Fibroblast of pulmonary artery (primary cell): ENCODE data around the gene YPEL5.
A peak's percentile ranks its signal among the peaks of the same experiment; 100 is the strongest.
"Not testable (repeated sequence)": the region's sequence is repeated elsewhere in the genome, so short reads cannot be mapped to it uniquely, and the experiment has no call there.

Source experiments
- DNase-seq: peaks from one replicate; pipeline ENCODE4 v3.0.0-alpha.2; 2010; ENCODE audit warnings: low read depth
- H3K4me3 ChIP-seq: replicated peaks from 2 replicates; pipeline ENCODE4 v1.5.1; 2011; ENCODE audit warnings: low read depth, mild to moderate bottlenecking, control low read depth, low read length, moderate library complexity
- CTCF ChIP-seq: IDR thresholded peaks from 2 replicates; pipeline ENCODE4 v1.5.1; 2011; ENCODE audit warnings: mild to moderate bottlenecking, control low read depth, low read length, inconsistent platforms; ENCODE audit errors: missing control alignments

YPEL5 gene

DNA sequence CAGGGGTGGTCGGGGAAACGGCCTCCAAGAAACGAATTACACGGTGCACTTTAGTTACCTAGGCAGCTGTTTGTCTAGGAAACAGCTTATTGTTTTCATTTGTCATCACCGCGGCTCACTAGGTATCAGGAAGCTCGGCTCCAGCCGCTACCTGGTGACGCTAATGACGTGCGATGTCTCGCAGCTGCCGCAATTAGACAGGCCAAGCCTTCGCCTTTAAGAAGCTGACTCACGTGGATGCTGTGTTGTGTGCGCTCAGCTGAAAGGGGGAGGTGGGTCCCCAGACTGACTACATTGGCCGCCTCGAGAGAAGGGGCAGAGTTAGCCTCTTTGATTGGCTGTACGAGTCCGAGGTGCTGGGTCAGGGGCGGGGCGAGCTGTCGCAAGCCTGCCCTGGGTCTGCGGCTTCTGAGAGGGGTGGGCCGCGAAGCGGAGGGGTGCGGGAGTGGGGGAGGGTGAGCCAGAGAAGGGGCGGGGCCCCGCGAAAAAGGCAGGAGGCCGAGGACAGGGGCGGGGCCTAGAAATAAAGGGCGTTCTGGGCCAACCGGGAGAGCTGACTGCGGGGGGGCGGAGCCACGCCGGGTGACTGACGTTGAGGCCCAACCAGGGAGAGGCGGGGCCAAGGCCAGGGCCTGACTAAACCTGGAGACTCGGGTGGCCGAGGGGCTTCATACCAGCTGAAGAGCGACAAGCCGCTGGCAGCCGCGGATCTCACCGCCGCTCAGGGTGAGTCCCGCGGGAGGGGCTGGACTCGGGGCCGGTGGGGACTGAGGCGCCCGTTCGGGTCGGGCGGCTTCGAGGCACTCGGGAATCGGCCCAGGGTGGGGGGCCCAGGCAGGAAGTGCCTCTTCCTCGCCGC lies at the start of gene YPEL5:
TSS of gene YPEL5 (plus strand) at position 671 of the 859 bp plus-strand sequence. CDS start 9,645 bp downstream, outside the sequence.
- DNase-seq: peak; percentile 99
- no peak for TF ChIP-seq CTCF

GRCh38 chr2:30098266-30099005 lies 48.4 kb upstream of the YPEL5 start:
- DNase-seq: no peak
- H3K4me3 ChIP-seq: no peak overlapping the region
- TF ChIP-seq CTCF: no peak

More for the DNA sequence above, at the start of gene YPEL5:
- peak within 1 kb of the TSS; percentile 82 for H3K4me3 ChIP-seq

GRCh38 chr2:30099366-30099765 lies 47.4 kb upstream of the YPEL5 start:
- not testable (repeated sequence) for DNase-seq

DNA sequence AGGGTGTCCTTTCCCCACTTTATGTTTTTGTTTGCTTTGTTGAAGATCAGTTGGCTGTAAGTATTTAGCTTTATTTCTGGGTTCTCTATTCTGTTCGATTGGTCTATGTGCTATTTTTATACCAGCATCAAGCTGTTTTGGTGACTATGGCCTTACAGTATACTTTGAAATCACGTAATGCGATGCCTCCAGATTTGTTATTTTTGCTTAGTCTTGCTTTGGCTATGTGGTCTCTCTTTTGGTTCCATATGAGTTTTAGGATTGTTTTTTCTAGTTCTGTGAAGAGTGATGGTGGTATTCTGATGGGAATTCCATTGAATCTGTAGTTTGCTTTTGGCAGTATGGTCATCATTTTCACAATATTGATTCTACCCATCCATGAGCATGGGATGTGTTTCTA lies 46.1 kb upstream of the YPEL5 start:
- not testable (repeated sequence) for H3K4me3 ChIP-seq, DNase-seq

More at GRCh38 chr2:30099366-30099765, 47.4 kb upstream of the YPEL5 start:
- not testable (repeated sequence) for H3K4me3 ChIP-seq

GRCh38 chr2:30104307-30104706 lies 42.5 kb upstream of the YPEL5 start:
- no peak overlapping the region for H3K4me3 ChIP-seq
- DNase-seq: no peak
- no peak for TF ChIP-seq CTCF

DNA sequence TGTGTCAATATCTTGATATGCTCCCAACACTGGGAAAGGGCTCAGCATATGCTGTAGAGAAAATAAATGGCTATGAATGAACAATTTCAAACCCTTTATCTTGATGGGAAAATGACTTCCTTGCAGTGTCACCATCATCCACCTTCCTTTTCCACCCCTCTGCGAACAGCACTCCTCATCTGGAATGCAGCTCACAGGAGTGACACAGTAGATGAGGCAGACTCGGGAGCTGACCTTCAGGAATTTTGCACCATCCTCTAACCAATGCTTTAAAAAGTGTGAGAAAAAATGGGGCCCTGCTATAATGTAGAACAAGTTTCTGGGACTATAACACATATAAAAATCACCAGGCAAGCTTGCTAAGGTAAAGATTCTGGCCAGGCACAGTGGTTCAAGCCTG lies 41.3 kb upstream of the YPEL5 start:
- no peak for DNase-seq

DNA sequence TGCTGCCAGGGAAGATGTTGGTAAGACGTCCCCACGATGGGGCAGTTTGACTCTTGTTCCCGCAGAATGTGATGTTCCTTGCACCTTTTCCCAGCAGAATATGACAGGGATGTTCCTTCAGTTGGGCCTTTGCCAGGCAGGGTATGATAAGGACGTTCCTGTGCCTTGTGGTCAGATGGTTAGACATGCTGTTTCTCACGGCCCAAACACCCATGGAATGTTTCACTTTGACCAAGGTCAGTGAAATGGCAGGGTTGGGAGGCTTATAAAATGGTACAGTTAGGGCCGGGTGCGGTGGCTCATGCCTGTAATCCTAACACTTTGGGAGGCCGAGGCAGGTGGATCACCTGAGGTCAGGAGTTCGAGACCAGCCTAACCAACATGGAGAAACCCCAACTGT lies 40.3 kb upstream of the YPEL5 start:
- TF ChIP-seq CTCF: no peak
- DNase-seq: peak; percentile 36
- no peak overlapping the region for H3K4me3 ChIP-seq

More for the DNA sequence above, 41.3 kb upstream of the YPEL5 start:
- TF ChIP-seq CTCF: no peak
- H3K4me3 ChIP-seq: no peak overlapping the region

GRCh38 chr2:30108192-30108591 lies 38.6 kb upstream of the YPEL5 start:
- DNase-seq: no peak
- no peak overlapping the region for H3K4me3 ChIP-seq
- TF ChIP-seq CTCF: no peak
